Caco-2 (cell line): ENCODE results near the gene NXPE2. TPM values are rescaled to one million over a fixed set of nuclear protein-coding genes. Genes with fewer than 3 reads are reported as not detected.

Source experiments
- BruUV-seq: library from RNA; stranded (reverse); fragments of 400-500 nt; replicated peaks from 2 replicates; lab custom pipeline; 2021; lab: Mats Ljungman, UMichigan
- CTCF ChIA-PET: fragments of 300-600 bp; sonication (Branson Sonifier 250); formaldehyde crosslinking; loops from one replicate; lab custom pipeline; 2022; ENCODE audit warnings: antibody characterized with exemption; lab: Charles Lee
- POLR2A ChIA-PET: fragments of 300-600 bp; sonication (Branson Sonifier 250); formaldehyde crosslinking; loops from one replicate; lab custom pipeline; 2022; ENCODE audit warnings: antibody characterized with exemption; lab: Charles Lee
- DNase-seq, 2 experiments: peaks; one replicate each; pipeline versions ENCODE4 v3.0.0 to v3.0.0-alpha.2; 2020 to 2022
- H3K27me3 ChIP-seq: replicated peaks from 2 replicates; pipeline ENCODE4 v1.6.0; 2011; ENCODE audit warnings: low read length; ENCODE audit not compliant: control insufficient read depth, insufficient read depth
- H3K36me3 ChIP-seq: 2 replicates; pipeline ENCODE4 v1.5.1; 2011; ENCODE audit warnings: low read length; ENCODE audit not compliant: control insufficient read depth, insufficient read depth
- H3K4me1 ChIP-seq: fragments of 250-450 bp; sonication (Bioruptor Pico); 2 replicates; pipeline ENCODE4 v1.5.1; 2020; ENCODE audit warnings: mild to moderate bottlenecking
- H3K4me3 ChIP-seq: 2 replicates; pipeline ENCODE4 v1.5.1; 2011; ENCODE audit warnings: low read depth, mild to moderate bottlenecking, control low read depth, low read length
- H3K9me3 ChIP-seq: fragments of 250-450 bp; sonication (Bioruptor Pico); 2 replicates; pipeline ENCODE4 v1.5.1; 2020; ENCODE audit warnings: mild to moderate bottlenecking, moderate library complexity
- H3K27ac Mint-ChIP-seq: one replicate; pipeline ENCODE4 v1.8.0; 2022; ENCODE audit warnings: mixed read lengths; ENCODE audit not compliant: unreplicated experiment
- H3K27me3 Mint-ChIP-seq: one replicate; pipeline ENCODE4 v1.8.0; 2022; ENCODE audit warnings: mixed read lengths; ENCODE audit not compliant: insufficient read depth, unreplicated experiment
- H3K36me3 Mint-ChIP-seq: one replicate; pipeline ENCODE4 v1.8.0; 2022; ENCODE audit warnings: mild to moderate bottlenecking, mixed read lengths; ENCODE audit not compliant: insufficient read depth, unreplicated experiment
- H3K4me1 Mint-ChIP-seq: one replicate; pipeline ENCODE4 v1.8.0; 2022; ENCODE audit warnings: low read depth, mixed read lengths; ENCODE audit not compliant: unreplicated experiment
- H3K4me3 Mint-ChIP-seq: one replicate; pipeline ENCODE4 v1.8.0; 2022; ENCODE audit warnings: mild to moderate bottlenecking, moderate library complexity, mixed read lengths; ENCODE audit not compliant: unreplicated experiment
- H3K9me3 Mint-ChIP-seq: one replicate; pipeline ENCODE4 v1.8.0; 2022; ENCODE audit warnings: mixed read lengths; ENCODE audit not compliant: unreplicated experiment
- intact Hi-C: fragments of 100-400 bp; cut with micrococcal nuclease; formaldehyde crosslinking; loops from one replicate; pipeline ENCODE4 v1.10.0; 2022; ENCODE audit not compliant: unreplicated experiment
- total RNA-seq: library from RNA; stranded (reverse); gene quantifications from 2 replicates; pipeline ENCODE4 v1.2.3, GENCODE V29; 2022
- TF ChIP-seq, protein P1 (sequence below), 2 experiments: fragments of 200-600 bp in 1 of 2; IDR thresholded peaks; 1 replicate in 1 of 2; 2 replicates in 1 of 2; pipeline versions ENCODE4 v1.5.1 to v1.8.0; 2011 to 2022; ENCODE audit warnings: antibody characterized with exemption in 1 of 2, control low read depth in 1 of 2, inconsistent platforms in 1 of 2, low read depth in 1 of 2, low read length in 1 of 2, mild to moderate bottlenecking in 1 of 2, moderate library complexity in 1 of 2; ENCODE audit not compliant: insufficient read depth in 1 of 2, severe bottlenecking in 1 of 2, unreplicated experiment in 1 of 2

NXPE2 gene
- total RNA-seq, 1 experiment from 2014 or later = not detected

- Histone ChIP-seq H3K4me3 (no peak overlapping the region), H3K27me3 (no peaks in the 10 kb centered on the region), H3K4me1 (no peaks in the 10 kb centered on the region), H3K9me3 (peaks cover 12% of the 10 kb centered on the region), H3K36me3 (no peaks in the 10 kb centered on the region)
- Mint-ChIP-seq H3K4me1 (no peaks in the 10 kb centered on the region), H3K9me3 (peaks cover 23% of the 10 kb centered on the region), H3K27ac (no peak overlapping the region), H3K4me3 (no peak overlapping the region), H3K27me3 (peaks cover 8% of the 10 kb centered on the region), H3K36me3 (no peaks in the 10 kb centered on the region)
- ChIA-PET CTCF (no interaction called here), POLR2A (no interaction called here)
- intact Hi-C loops = no loop called here
- BruUV-seq = no TSS peak
- TF ChIP-seq, protein P1, sequence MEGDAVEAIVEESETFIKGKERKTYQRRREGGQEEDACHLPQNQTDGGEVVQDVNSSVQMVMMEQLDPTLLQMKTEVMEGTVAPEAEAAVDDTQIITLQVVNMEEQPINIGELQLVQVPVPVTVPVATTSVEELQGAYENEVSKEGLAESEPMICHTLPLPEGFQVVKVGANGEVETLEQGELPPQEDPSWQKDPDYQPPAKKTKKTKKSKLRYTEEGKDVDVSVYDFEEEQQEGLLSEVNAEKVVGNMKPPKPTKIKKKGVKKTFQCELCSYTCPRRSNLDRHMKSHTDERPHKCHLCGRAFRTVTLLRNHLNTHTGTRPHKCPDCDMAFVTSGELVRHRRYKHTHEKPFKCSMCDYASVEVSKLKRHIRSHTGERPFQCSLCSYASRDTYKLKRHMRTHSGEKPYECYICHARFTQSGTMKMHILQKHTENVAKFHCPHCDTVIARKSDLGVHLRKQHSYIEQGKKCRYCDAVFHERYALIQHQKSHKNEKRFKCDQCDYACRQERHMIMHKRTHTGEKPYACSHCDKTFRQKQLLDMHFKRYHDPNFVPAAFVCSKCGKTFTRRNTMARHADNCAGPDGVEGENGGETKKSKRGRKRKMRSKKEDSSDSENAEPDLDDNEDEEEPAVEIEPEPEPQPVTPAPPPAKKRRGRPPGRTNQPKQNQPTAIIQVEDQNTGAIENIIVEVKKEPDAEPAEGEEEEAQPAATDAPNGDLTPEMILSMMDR (IDR thresholded peaks at IDR 0.05; ENCODE audit: insufficient read depth in 1 of 2, low read depth in 1 of 2, low read length in 1 of 2, severe bottlenecking in 1 of 2, unreplicated experiment in 1 of 2) = no peak
- no peak for DNase-seq
These were observed 35.4 kb downstream of the NXPE2 start for GRCh38 chr11:114713756-114714155.

GRCh38 chr11:114719562-114719961, 41.2 kb downstream of the NXPE2 start:
- H3K9me3 ChIP-seq = no peaks in the 10 kb centered on the region
- H3K4me1 ChIP-seq = no peaks in the 10 kb centered on the region
- Mint-ChIP-seq H3K36me3 (no peaks in the 10 kb centered on the region), H3K27ac (no peak overlapping the region), H3K27me3 (peaks cover 29% of the 10 kb centered on the region), H3K4me1 (no peaks in the 10 kb centered on the region), H3K9me3 (no peaks in the 10 kb centered on the region), H3K4me3 (no peak overlapping the region)
- TF ChIP-seq, protein P1 (IDR thresholded peaks at IDR 0.05; ENCODE audit: insufficient read depth in 1 of 2, low read depth in 1 of 2, low read length in 1 of 2, severe bottlenecking in 1 of 2, unreplicated experiment in 1 of 2) = no peak
- CTCF ChIA-PET = no interaction called here
- 0 out of 2 replicates have a peak, but pooled peaks cover 2% of the 10 kb centered on the region for H3K27me3 ChIP-seq
- no peaks in the 10 kb centered on the region for H3K36me3 ChIP-seq
- BruUV-seq = no TSS peak
- POLR2A ChIA-PET = no interaction called here
- no peak for DNase-seq
- H3K4me3 ChIP-seq = no peak overlapping the region
- intact Hi-C loops = no loop called here

DNA sequence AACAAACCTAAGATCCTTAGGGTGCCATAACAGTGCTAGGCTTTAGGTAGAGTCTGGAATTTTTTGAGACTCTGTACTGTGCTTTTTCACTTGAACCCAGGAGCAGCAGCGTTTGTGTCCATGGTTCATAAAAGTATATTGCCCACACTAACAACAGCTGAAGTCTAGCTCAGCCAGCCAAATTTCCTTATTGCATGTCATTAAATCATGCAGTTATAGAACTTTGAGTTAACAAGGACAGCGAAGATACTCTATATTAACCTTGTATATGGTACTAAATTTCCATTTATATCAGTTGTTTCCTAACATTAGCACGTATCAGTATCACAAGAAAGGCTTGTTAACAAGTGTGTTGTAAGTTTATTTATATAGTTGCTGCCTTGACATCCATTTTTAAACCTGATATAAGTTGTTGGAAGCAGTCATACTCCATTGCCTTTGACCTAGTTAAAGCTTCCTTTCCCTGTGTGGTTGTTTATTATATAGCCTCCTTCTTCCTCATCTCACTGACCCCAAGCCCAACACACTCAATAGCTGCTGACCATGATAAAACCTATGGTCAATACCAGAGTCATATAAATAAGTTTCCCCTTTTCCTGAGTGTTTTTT, 46.7 kb downstream of the NXPE2 start:
- Mint-ChIP-seq H3K27me3 (peaks cover 25% of the 10 kb centered on the region), H3K27ac (no peak overlapping the region), H3K4me1 (no peaks in the 10 kb centered on the region), H3K4me3 (no peak overlapping the region), H3K36me3 (no peaks in the 10 kb centered on the region), H3K9me3 (no peaks in the 10 kb centered on the region)
- Histone ChIP-seq H3K4me3 (no peak overlapping the region), H3K9me3 (no peaks in the 10 kb centered on the region; the same call in 1 of the 2 replicates), H3K4me1 (no peaks in the 10 kb centered on the region), H3K27me3 (no peaks in the 10 kb centered on the region), H3K36me3 (no peaks in the 10 kb centered on the region)
- CTCF ChIA-PET = interaction anchor here (0.8 to 1.1 kb wide), 2 partner anchors 13 to 444 kb away, joined by 3 to 5 read pairs; no protein-coding TSS in a partner anchor
- TF ChIP-seq, protein P1 (IDR thresholded peaks at IDR 0.05; ENCODE audit: insufficient read depth in 1 of 2, low read depth in 1 of 2, low read length in 1 of 2, severe bottlenecking in 1 of 2, unreplicated experiment in 1 of 2) = no peak
- no peak for DNase-seq
- intact Hi-C loops = no loop called here
- POLR2A ChIA-PET = no interaction called here
- no TSS peak for BruUV-seq
